GM12878 (cell line): ENCODE results near the gene MUC5AC. TPM values are rescaled to one million over a fixed set of nuclear protein-coding genes. Genes with fewer than 3 reads are reported as not detected.

Experiments
- ATAC-seq: fragments of 200-7000 bp; cut with Tn5 transposase; 3 replicates; pipeline ENCODE4 v1.9.1; 2020; ENCODE audit warnings: mild to moderate bottlenecking, moderate library complexity
- BruUV-seq: library from RNA; stranded (reverse); fragments of 400-500 nt; replicated peaks from 2 replicates; lab custom pipeline; 2021; lab: Mats Ljungman, UMichigan
- CTCF ChIA-PET: fragments of 300-600 bp; sonication (Branson Sonifier 250); formaldehyde crosslinking; extraction: SDS; loops from one replicate; lab custom pipeline; 2021; ENCODE audit warnings: inconsistent platforms; lab: Yijun Ruan, JAX
- POLR2A ChIA-PET: fragments of 350-600 bp; formaldehyde crosslinking; extraction: SDS; loops from one replicate; lab custom pipeline; 2021; ENCODE audit warnings: inconsistent platforms; lab: Charles Lee
- RAD21 ChIA-PET: fragments of 300-600 bp; sonication (Branson Sonifier 250); formaldehyde crosslinking; loops from one replicate; lab custom pipeline; 2023; ENCODE audit warnings: antibody characterized with exemption; ENCODE audit not compliant: unreplicated experiment; lab: Charles Lee
- SMC1A ChIA-PET: fragments of 300-600 bp; sonication (Branson Sonifier 250); formaldehyde crosslinking; loops from one replicate; lab custom pipeline; 2023; ENCODE audit not compliant: unreplicated experiment, uncharacterized antibody; lab: Charles Lee
- DNase-seq: peaks from one replicate; pipeline ENCODE4 v3.0.0-alpha.2; 2011; ENCODE audit warnings: low read depth, low spot score
- FAIRE-seq: peaks from 3 replicates; lab custom pipeline; 2011; peaks lifted over from hg19 to GRCh38; lab: Jason Lieb, UNC
- H2AFZ ChIP-seq: 2 replicates; pipeline ENCODE4 v1.6.0; 2011; ENCODE audit warnings: low read depth, low read length, control low read depth; ENCODE audit not compliant: control insufficient read depth
- H3K27ac ChIP-seq: 2 replicates; pipeline ENCODE4 v1.5.1; 2011; ENCODE audit warnings: control low read depth; ENCODE audit not compliant: control insufficient read depth, insufficient read depth
- H3K27me3 ChIP-seq, 2 experiments: replicated peaks in 1 of 2; 2 replicates each; pipeline versions ENCODE4 v1.6.0 to v1.6.1; 2011; ENCODE audit warnings: low read length in 1 of 2; ENCODE audit not compliant: control insufficient read depth in 2 of 2, insufficient read depth in 2 of 2
- H3K36me3 ChIP-seq, 2 experiments: 2 replicates each; pipeline ENCODE4 v1.5.1; 2011; ENCODE audit warnings: low read length in 1 of 2; ENCODE audit not compliant: control insufficient read depth in 2 of 2, insufficient read depth in 2 of 2
- H3K4me1 ChIP-seq: 2 replicates; pipeline ENCODE4 v1.6.1; 2011; ENCODE audit warnings: mild to moderate bottlenecking, low read length, moderate library complexity, mixed read lengths; ENCODE audit not compliant: control insufficient read depth, insufficient read depth
- H3K4me2 ChIP-seq: 2 replicates; pipeline ENCODE4 v1.6.0; 2011; ENCODE audit warnings: control low read depth; ENCODE audit not compliant: control insufficient read depth, insufficient read depth
- H3K4me3 ChIP-seq: fragments of 200-600 bp; sonication (generic); 2 replicates; pipeline ENCODE4 v1.5.1; 2016
- H3K79me2 ChIP-seq: 2 replicates; pipeline ENCODE4 v1.6.0; 2011; ENCODE audit warnings: low read length; ENCODE audit not compliant: control insufficient read depth, insufficient read depth
- H3K9ac ChIP-seq: 2 replicates; pipeline ENCODE4 v1.8.0; 2011; ENCODE audit warnings: low read length, control low read depth, mixed read lengths; ENCODE audit not compliant: control insufficient read depth, insufficient read depth
- H3K9me3 ChIP-seq: replicated peaks from 3 replicates; pipeline ENCODE4 v1.5.1; 2011; ENCODE audit warnings: mild to moderate bottlenecking, low read length; ENCODE audit not compliant: control insufficient read depth, insufficient read depth
- H4K20me1 ChIP-seq: 2 replicates; pipeline ENCODE4 v1.6.0; 2011; ENCODE audit not compliant: control insufficient read depth, insufficient read depth
- BHLHE40 ChIP-seq, 2 experiments: fragments of 450-650 bp in 1 of 2; IDR thresholded peaks; 2 replicates each; pipeline ENCODE4 v1.6.1; 2011 to 2017; ENCODE audit warnings: low read depth in 2 of 2, borderline replicate concordance in 1 of 2, improper control_type of control experiment in 1 of 2, low read length in 1 of 2, mild to moderate bottlenecking in 1 of 2
- CBX3 ChIP-seq: fragments of 200-600 bp; sonication (generic); IDR thresholded peaks from 2 replicates; pipeline ENCODE4 v1.6.1; 2016; ENCODE audit warnings: low read depth, borderline replicate concordance
- POLR2AphosphoS5 ChIP-seq: IDR thresholded peaks from 2 replicates; pipeline ENCODE4 v1.6.1; 2011; ENCODE audit warnings: mild to moderate bottlenecking, low read length, inconsistent platforms
- RAD21 ChIP-seq: IDR thresholded peaks from 2 replicates; pipeline ENCODE4 v1.6.1; 2011; ENCODE audit warnings: mild to moderate bottlenecking, low read depth, low read length, moderate library complexity; ENCODE audit not compliant: insufficient read depth
- SMC3 ChIP-seq: IDR thresholded peaks from 2 replicates; pipeline ENCODE4 v1.6.1; 2011; ENCODE audit warnings: low read length, improper control_type of control experiment, borderline replicate concordance
- SPI1 ChIP-seq: IDR thresholded peaks from 2 replicates; pipeline ENCODE4 v1.6.1; 2011; ENCODE audit warnings: low read depth, mild to moderate bottlenecking, low read length, moderate library complexity, borderline replicate concordance; ENCODE audit not compliant: insufficient read depth
- YY1 ChIP-seq: IDR thresholded peaks from 2 replicates; pipeline ENCODE4 v1.6.1; 2011; ENCODE audit warnings: low read depth, mild to moderate bottlenecking, low read length
- ZNF24 ChIP-seq: fragments of 450-650 bp; IDR thresholded peaks from 2 replicates; pipeline ENCODE4 v1.6.1; 2017; ENCODE audit warnings: antibody characterized with exemption, mild to moderate bottlenecking
- WGBS: methylation state at CpG from one replicate; pipeline ENCODE4 v1.1.6; 2016; ENCODE audit warnings: low lambda C conversion rate; ENCODE audit not compliant: insufficient replicate concordance, insufficient coverage; ENCODE audit errors: missing lambda C conversion rate; 5-methylcytosine and 5-hydroxymethylcytosine counted together
- in situ Hi-C: fragments of 300-500 bp; cut with MboI; formaldehyde crosslinking; loops from 9 replicates; pipeline ENCODE4 v1.14.3; 2018; ENCODE audit warnings: mixed read lengths
- intact Hi-C: fragments of 100-400 bp; cut with micrococcal nuclease; formaldehyde crosslinking; loops from one replicate; pipeline ENCODE4 v1.14.2; 2022; ENCODE audit not compliant: unreplicated experiment
- polyA plus RNA-seq, 11 experiments: library from polyadenylated mRNA; depleted of rRNA in 4 of 11; unstranded in 6 of 11; stranded (reverse) in 5 of 11; fragments of >200 nt; fragmentation: Nextera tagmentation in 4 of 11; fragmentation: Illumina TruSeq in 1 of 11; extraction: Ambion mirVana in 4 of 11; extraction: Trizol in 1 of 11; gene quantifications; 1 replicate in 1 of 11; 2 replicates in 10 of 11; pipeline versions ENCODE4 v1.2.1 to v1.2.3, GENCODE V29; 2011 to 2016; ENCODE audit warnings: inconsistent platforms in 2 of 11, missing spikeins in 2 of 11, low read depth in 1 of 11
- total RNA-seq, 4 experiments: library from RNA; depleted of rRNA in 3 of 4; stranded (reverse); fragments of >200 nt in 3 of 4; fragmentation: Illumina TruSeq in 1 of 4; extraction: Trizol in 1 of 4; gene quantifications; 2 replicates each; pipeline versions ENCODE4 v1.2.1 to v1.2.3, GENCODE V29; 2013 to 2021
- TF ChIP-seq, protein P1 (sequence below), 3 experiments: IDR thresholded peaks in 2 of 3; conservative IDR thresholded peaks in 1 of 3; 2 replicates each; pipeline ENCODE4 v1.5.1; 2011; ENCODE audit warnings: low read depth in 3 of 3, low read length in 3 of 3, mild to moderate bottlenecking in 3 of 3, control low read depth in 2 of 3, moderate library complexity in 2 of 3, inconsistent platforms in 1 of 3, mixed read lengths in 1 of 3; ENCODE audit not compliant: control insufficient read depth in 2 of 3, insufficient read depth in 1 of 3; ENCODE audit errors: extremely low read depth in 1 of 3
- TF ChIP-seq, protein P2 (sequence below): fragments of 150-350 bp; IDR thresholded peaks from 2 replicates; pipeline ENCODE4 v1.6.1; 2016; ENCODE audit warnings: low read depth, low read length

Gene MUC5AC
- total and polyA plus RNA-seq, 10 of the 15 experiments (the other 5 are each of a cell fraction or from before 2014, with no cell fraction given), result under 0.01 to 0.01 TPM; not detected in 8

DNA sequence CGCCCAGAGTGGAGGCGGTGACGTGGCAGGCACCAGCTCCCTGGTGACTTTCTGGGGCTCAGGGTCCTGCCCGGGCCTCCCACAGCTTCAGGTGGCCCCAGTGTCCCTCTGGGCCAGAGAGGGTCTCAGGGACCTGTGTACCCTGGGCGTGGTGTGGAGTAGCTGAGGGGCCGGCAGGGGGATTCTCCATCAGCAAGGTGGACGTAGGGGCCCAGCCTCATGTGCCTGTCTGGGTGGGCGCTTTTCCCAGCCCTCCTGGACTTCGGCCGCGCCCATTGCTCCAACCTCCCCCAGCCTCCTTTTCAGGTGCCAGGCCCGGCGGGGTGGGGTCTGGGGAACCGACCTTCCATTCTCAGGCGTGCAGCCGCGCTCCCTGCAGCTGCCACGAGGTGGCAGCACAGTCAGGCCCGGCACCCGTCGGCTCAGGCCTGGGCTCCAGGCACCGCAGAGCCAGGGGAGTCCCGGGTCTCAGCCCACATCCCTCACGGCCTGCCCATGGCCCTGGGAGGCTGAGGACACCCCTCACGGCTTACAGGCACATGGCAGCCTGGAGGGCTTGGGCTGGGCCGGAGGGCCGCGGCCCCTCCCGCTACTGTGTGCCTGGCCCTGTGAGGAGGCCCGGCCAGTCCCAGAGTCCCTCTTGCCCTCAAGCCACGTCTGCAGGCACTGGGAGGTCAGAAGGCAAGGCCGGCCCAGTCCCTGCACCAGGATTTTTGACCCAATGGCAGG is 45.2 kb downstream of the MUC5AC start:
- no peaks in the 10 kb centered on the region for H4K20me1 ChIP-seq
- no peak overlapping the region for H3K27ac ChIP-seq
- H3K9ac ChIP-seq, result no peak overlapping the region
- TF ChIP-seq BHLHE40 (IDR thresholded peaks at IDR 0.05; ENCODE audit: borderline replicate concordance in 1 of 2, low read depth in 2 of 2, low read length in 1 of 2), result peak in 1 of 2 experiments; percentile 54; a peak in 1 of 4 replicates
- TF ChIP-seq RAD21, result peak; percentile 78
- TF ChIP-seq SMC3, result peak; percentile 89
- TF ChIP-seq, protein P1, sequence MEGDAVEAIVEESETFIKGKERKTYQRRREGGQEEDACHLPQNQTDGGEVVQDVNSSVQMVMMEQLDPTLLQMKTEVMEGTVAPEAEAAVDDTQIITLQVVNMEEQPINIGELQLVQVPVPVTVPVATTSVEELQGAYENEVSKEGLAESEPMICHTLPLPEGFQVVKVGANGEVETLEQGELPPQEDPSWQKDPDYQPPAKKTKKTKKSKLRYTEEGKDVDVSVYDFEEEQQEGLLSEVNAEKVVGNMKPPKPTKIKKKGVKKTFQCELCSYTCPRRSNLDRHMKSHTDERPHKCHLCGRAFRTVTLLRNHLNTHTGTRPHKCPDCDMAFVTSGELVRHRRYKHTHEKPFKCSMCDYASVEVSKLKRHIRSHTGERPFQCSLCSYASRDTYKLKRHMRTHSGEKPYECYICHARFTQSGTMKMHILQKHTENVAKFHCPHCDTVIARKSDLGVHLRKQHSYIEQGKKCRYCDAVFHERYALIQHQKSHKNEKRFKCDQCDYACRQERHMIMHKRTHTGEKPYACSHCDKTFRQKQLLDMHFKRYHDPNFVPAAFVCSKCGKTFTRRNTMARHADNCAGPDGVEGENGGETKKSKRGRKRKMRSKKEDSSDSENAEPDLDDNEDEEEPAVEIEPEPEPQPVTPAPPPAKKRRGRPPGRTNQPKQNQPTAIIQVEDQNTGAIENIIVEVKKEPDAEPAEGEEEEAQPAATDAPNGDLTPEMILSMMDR (IDR thresholded peaks at IDR 0.05 in 2 of 3, conservative IDR thresholded peaks at IDR 0.05 in 1 of 3; ENCODE audit: control insufficient read depth in 2 of 3, extremely low read depth in 1 of 3, insufficient read depth in 1 of 3, low read depth in 3 of 3, low read length in 3 of 3), result peak; percentile 76 to 98 (median 90)
- TF ChIP-seq YY1, result peak; percentile 59; the same call in 1 of the 2 replicates
- TF ChIP-seq, protein P2, sequence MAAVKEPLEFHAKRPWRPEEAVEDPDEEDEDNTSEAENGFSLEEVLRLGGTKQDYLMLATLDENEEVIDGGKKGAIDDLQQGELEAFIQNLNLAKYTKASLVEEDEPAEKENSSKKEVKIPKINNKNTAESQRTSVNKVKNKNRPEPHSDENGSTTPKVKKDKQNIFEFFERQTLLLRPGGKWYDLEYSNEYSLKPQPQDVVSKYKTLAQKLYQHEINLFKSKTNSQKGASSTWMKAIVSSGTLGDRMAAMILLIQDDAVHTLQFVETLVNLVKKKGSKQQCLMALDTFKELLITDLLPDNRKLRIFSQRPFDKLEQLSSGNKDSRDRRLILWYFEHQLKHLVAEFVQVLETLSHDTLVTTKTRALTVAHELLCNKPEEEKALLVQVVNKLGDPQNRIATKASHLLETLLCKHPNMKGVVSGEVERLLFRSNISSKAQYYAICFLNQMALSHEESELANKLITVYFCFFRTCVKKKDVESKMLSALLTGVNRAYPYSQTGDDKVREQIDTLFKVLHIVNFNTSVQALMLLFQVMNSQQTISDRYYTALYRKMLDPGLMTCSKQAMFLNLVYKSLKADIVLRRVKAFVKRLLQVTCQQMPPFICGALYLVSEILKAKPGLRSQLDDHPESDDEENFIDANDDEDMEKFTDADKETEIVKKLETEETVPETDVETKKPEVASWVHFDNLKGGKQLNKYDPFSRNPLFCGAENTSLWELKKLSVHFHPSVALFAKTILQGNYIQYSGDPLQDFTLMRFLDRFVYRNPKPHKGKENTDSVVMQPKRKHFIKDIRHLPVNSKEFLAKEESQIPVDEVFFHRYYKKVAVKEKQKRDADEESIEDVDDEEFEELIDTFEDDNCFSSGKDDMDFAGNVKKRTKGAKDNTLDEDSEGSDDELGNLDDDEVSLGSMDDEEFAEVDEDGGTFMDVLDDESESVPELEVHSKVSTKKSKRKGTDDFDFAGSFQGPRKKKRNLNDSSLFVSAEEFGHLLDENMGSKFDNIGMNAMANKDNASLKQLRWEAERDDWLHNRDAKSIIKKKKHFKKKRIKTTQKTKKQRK, result no peak
- TF ChIP-seq SPI1, result no peak
- TF ChIP-seq ZNF24, result peak; percentile 31; the same call in 1 of the 2 replicates
- no peak for TF ChIP-seq POLR2AphosphoS5
- no peak for TF ChIP-seq CBX3
- H3K4me3 ChIP-seq, result no peak overlapping the region
- DNase-seq (no peak), ATAC-seq (peak; percentile 97), FAIRE-seq (no peak)
- no peak overlapping the region for H2AFZ ChIP-seq
- RAD21 ChIA-PET, result interaction anchor here (0.6 to 1.4 kb wide), 2 partner anchors 311 to 372 kb away, joined by 3 read pairs; no protein-coding TSS in a partner anchor
- in situ Hi-C loops, result no loop called here
- H3K79me2 ChIP-seq, result no peaks in the 10 kb centered on the region
- no peaks in the 10 kb centered on the region for H3K4me1 ChIP-seq
- no peak overlapping the region for H3K4me2 ChIP-seq
- H3K27me3 ChIP-seq, result no peaks in the 10 kb centered on the region
- 18% methylated on average over 32 of the region's 32 CpGs for WGBS
- BruUV-seq, result no TSS peak
- intact Hi-C loops, result loop anchor here (1.0 to 2.0 kb wide), 2 partner anchors 312 to 372 kb away; no protein-coding TSS in a partner anchor
- CTCF ChIA-PET, result interaction anchor here (1.4 to 2.2 kb wide), 4 partner anchors 11 to 374 kb away, joined by 3 to 12 read pairs (median 6); no protein-coding TSS in a partner anchor
- POLR2A ChIA-PET, result interaction anchor here (0.6 kb wide), 1 partner anchor 405 kb away, joined by 3 read pairs; no protein-coding TSS in a partner anchor
- H3K9me3 ChIP-seq, result no peaks in the 10 kb centered on the region; the same call in 2 of the 3 replicates
- no peaks in the 10 kb centered on the region for H3K36me3 ChIP-seq
- SMC1A ChIA-PET, result interaction anchor here (1.0 kb wide), 1 partner anchor 372 kb away, joined by 4 read pairs; no protein-coding TSS in a partner anchor
